Neural cell (in vitro differentiated cells): ENCODE results near the gene PDZRN3. TPM values are rescaled to one million over a fixed set of nuclear protein-coding genes. Genes with fewer than 3 reads are reported as not detected.

Experiments used
- H2AFZ ChIP-seq: fragments of 200-600, 300-800 bp; sonication (generic), shearing (Covaris generic); 2 replicates; pipeline ENCODE4 v1.6.0; 2014; ENCODE audit warnings: low read depth, mild to moderate bottlenecking, antibody characterized with exemption, low read length, moderate library complexity
- H3F3A ChIP-seq: fragments of 200-600 bp; shearing (Covaris generic); 2 replicates; pipeline ENCODE4 v1.6.1; 2016; ENCODE audit warnings: mild to moderate bottlenecking, moderate library complexity, mixed read lengths, antibody characterized with exemption, low read length; ENCODE audit not compliant: insufficient read depth, poor library complexity, severe bottlenecking
- H3K27ac ChIP-seq: fragments of 200-600, 300-800 bp; sonication (generic), shearing (Covaris generic); 2 replicates; pipeline ENCODE4 v1.5.1; 2014; ENCODE audit warnings: mild to moderate bottlenecking, low read length, moderate library complexity
- H3K27me3 ChIP-seq: fragments of 300-800, 200-600 bp; sonication (generic), shearing (Covaris generic); 2 replicates; pipeline ENCODE4 v1.6.0; 2014; ENCODE audit warnings: mild to moderate bottlenecking, low read depth, low read length, moderate library complexity; ENCODE audit not compliant: insufficient read depth
- H3K36me3 ChIP-seq: fragments of 300-800, 200-600 bp; sonication (generic), shearing (Covaris generic); 2 replicates; pipeline ENCODE4 v1.5.1; 2014; ENCODE audit warnings: mild to moderate bottlenecking, antibody characterized with exemption, low read length, moderate library complexity; ENCODE audit not compliant: insufficient read depth
- H3K4me2 ChIP-seq: fragments of 300-800, 200-600 bp; sonication (generic), shearing (Covaris generic); 2 replicates; pipeline ENCODE4 v1.6.0; 2014; ENCODE audit warnings: mild to moderate bottlenecking, low read length
- H3K4me3 ChIP-seq: fragments of 300-800, 200-600 bp; sonication (generic), shearing (Covaris generic); 2 replicates; pipeline ENCODE4 v1.5.1; 2014; ENCODE audit warnings: mild to moderate bottlenecking, low read length, moderate library complexity
- H3K79me2 ChIP-seq: fragments of 200-600 bp; shearing (Covaris generic); replicated peaks from 2 replicates; pipeline ENCODE4 v1.6.0; 2014; ENCODE audit warnings: mild to moderate bottlenecking, low read length, moderate library complexity; ENCODE audit not compliant: insufficient read depth
- H3K9ac ChIP-seq: fragments of 300-800, 200-600 bp; sonication (generic), shearing (Covaris generic); 2 replicates; pipeline ENCODE4 v1.6.1; 2016; ENCODE audit warnings: mild to moderate bottlenecking, low read length, mixed read lengths
- H3K9me2 ChIP-seq: fragments of 200-600 bp; shearing (Covaris generic); 2 replicates; pipeline ENCODE4 v1.6.1; 2016; ENCODE audit warnings: mild to moderate bottlenecking, low read length, mixed read lengths; ENCODE audit not compliant: insufficient read depth
- H3K9me3 ChIP-seq: fragments of 200-600, 300-800 bp; sonication (generic), shearing (Covaris generic); 2 replicates; pipeline ENCODE4 v1.6.1; 2016; ENCODE audit warnings: mild to moderate bottlenecking, mixed run types, low read length, moderate library complexity, mixed read lengths
- H4K20me1 ChIP-seq: fragments of 200-600 bp; shearing (Covaris generic); 2 replicates; pipeline ENCODE4 v1.6.1; 2016; ENCODE audit warnings: mild to moderate bottlenecking, mixed run types; ENCODE audit not compliant: insufficient read depth
- CTCF ChIP-seq: fragments of 450-650 bp; IDR thresholded peaks from 2 replicates; pipeline ENCODE4 v1.5.1; 2014; ENCODE audit warnings: antibody characterized with exemption, mild to moderate bottlenecking, moderate library complexity; ENCODE audit not compliant: poor library complexity, severe bottlenecking
- EP300 ChIP-seq: fragments of 450-650 bp; conservative IDR thresholded peaks from 2 replicates; pipeline ENCODE4 v1.6.1; 2014; ENCODE audit warnings: antibody characterized with exemption, mild to moderate bottlenecking, moderate library complexity; ENCODE audit not compliant: poor library complexity, severe bottlenecking
- EZH2 ChIP-seq: fragments of 200-600, 300-800 bp; shearing (Covaris generic), sonication (generic); IDR thresholded peaks from 2 replicates; pipeline ENCODE4 v1.6.1; 2014; ENCODE audit warnings: antibody characterized with exemption, low read length, borderline replicate concordance, mild to moderate bottlenecking; ENCODE audit not compliant: insufficient read depth, poor library complexity, severe bottlenecking
- MXI1 ChIP-seq: fragments of 450-650 bp; conservative IDR thresholded peaks from 2 replicates; pipeline ENCODE4 v1.6.1; 2014; ENCODE audit warnings: antibody characterized with exemption, mild to moderate bottlenecking; ENCODE audit not compliant: poor library complexity, severe bottlenecking
- POLR2AphosphoS5 ChIP-seq: IDR thresholded peaks from 2 replicates; pipeline ENCODE4 v1.6.1; 2012
- RAD21 ChIP-seq: fragments of 450-650 bp; conservative IDR thresholded peaks from 2 replicates; pipeline ENCODE4 v1.6.1; 2014; ENCODE audit warnings: antibody characterized with exemption, mild to moderate bottlenecking, moderate library complexity
- REST ChIP-seq: IDR thresholded peaks from 2 replicates; pipeline ENCODE4 v1.6.1; 2012; ENCODE audit warnings: borderline replicate concordance
- SMC3 ChIP-seq: fragments of 450-650 bp; conservative IDR thresholded peaks from 2 replicates; pipeline ENCODE4 v1.6.1; 2014; ENCODE audit warnings: antibody characterized with exemption, mild to moderate bottlenecking, moderate library complexity; ENCODE audit not compliant: poor library complexity
- TAF1 ChIP-seq: IDR thresholded peaks from 2 replicates; pipeline ENCODE4 v1.6.1; 2012; ENCODE audit warnings: low read depth
- polyA plus RNA-seq: library from polyadenylated mRNA; depleted of rRNA; stranded (reverse); fragments of >200 nt; gene quantifications from 2 replicates; pipeline ENCODE4 v1.2.3, GENCODE V29; 2014

The PDZRN3 gene
- polyA plus RNA-seq, 1 donor from 2014 or later, result 1.1 TPM

GRCh38 chr3:73580343-73580742, 44.4 kb downstream of the PDZRN3 start:
- no peak overlapping the region for H3K4me2 ChIP-seq
- no peaks in the 10 kb centered on the region for H3K36me3 ChIP-seq
- no peak overlapping the region for H2AFZ ChIP-seq
- no peak overlapping the region for H3K9ac ChIP-seq
- no peaks in the 10 kb centered on the region for H3F3A ChIP-seq
- H3K79me2 ChIP-seq, result no peaks in the 10 kb centered on the region
- H3K4me3 ChIP-seq, result no peak overlapping the region
- H4K20me1 ChIP-seq, result no peaks in the 10 kb centered on the region
- H3K9me3 ChIP-seq, result no peaks in the 10 kb centered on the region
- H3K9me2 ChIP-seq, result no peaks in the 10 kb centered on the region
- TF ChIP-seq EP300 (no peak), EZH2 (no peak), MXI1 (no peak), SMC3 (no peak)
- H3K27ac ChIP-seq, result no peak overlapping the region
- H3K27me3 ChIP-seq, result no peaks in the 10 kb centered on the region

- no peaks in the 10 kb centered on the region for H4K20me1 ChIP-seq
- no peaks in the 10 kb centered on the region for H3K27me3 ChIP-seq
- no peaks in the 10 kb centered on the region for H3F3A ChIP-seq
- H3K36me3 ChIP-seq, result no peaks in the 10 kb centered on the region
- H3K27ac ChIP-seq, result no peak overlapping the region
- H3K4me3 ChIP-seq, result no peak overlapping the region
- TF ChIP-seq REST (no peak), EZH2 (no peak), EP300 (no peak), RAD21 (no peak), CTCF (no peak), MXI1 (no peak), TAF1 (no peak), POLR2AphosphoS5 (no peak), SMC3 (no peak)
- no peak overlapping the region for H2AFZ ChIP-seq
- H3K79me2 ChIP-seq, result no peaks in the 10 kb centered on the region
- no peaks in the 10 kb centered on the region for H3K9me2 ChIP-seq
- H3K9ac ChIP-seq, result no peak overlapping the region
- H3K4me2 ChIP-seq, result no peak overlapping the region
- no peaks in the 10 kb centered on the region for H3K9me3 ChIP-seq
Observed at GRCh38 chr3:73577704-73578103, 47.0 kb downstream of the PDZRN3 start.
